CD4-positive, alpha-beta T cell treated with Interleukin-1 beta for 1 hour (primary cell): ENCODE measurements around the gene OCLN.
A peak's percentile ranks its signal among the peaks of the same experiment; 100 is the strongest.
"Not testable (repeated sequence)": the region's sequence is repeated elsewhere in the genome, so short reads cannot be mapped to it uniquely, and the experiment has no call there.

Experiments
- DNase-seq, 2 donors: peaks; one replicate each; pipeline ENCODE4 v3.0.0-alpha.2; 2020 to 2022

OCLN gene

DNA sequence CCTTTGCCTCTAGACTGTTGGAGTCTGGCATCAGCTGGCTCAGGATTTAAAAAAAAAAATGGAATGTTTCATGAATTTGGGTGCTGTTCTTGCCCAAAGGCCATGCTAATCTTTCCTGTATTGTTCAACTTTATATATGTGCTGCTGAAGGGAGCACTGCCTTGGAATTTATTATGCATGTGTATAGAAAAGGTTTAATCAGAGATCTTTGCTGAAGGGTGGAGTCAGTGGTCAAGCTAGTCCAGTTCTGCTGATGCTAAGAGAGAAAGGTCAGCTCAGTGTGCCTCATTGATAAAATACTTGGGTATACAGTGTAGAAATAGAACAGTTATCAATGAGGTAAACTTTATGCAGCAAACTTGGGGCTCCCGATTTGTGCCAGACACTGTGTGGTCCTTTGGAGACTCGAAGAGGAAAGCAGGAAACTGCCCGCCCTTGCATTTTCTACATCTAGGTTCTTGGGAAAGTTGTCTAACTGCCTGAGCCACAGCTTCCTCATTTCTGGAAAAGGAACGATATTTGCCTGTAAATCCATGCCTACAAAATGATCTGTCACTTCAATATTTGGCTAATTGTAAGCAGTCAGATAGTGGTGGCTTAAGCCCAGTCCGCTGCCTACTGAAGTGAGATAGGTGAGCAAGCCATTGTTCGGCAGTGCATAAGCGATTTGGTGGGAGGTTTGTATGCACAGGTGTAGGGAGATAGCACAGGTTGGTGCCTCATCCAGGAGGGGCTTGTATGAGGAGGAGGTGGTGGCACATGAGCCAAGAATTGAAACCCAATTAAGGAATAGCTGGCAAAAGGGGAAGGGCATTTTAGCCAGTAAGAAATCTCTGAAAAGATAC, 38.2 kb downstream of the OCLN start:
- DNase-seq = no peak

DNA sequence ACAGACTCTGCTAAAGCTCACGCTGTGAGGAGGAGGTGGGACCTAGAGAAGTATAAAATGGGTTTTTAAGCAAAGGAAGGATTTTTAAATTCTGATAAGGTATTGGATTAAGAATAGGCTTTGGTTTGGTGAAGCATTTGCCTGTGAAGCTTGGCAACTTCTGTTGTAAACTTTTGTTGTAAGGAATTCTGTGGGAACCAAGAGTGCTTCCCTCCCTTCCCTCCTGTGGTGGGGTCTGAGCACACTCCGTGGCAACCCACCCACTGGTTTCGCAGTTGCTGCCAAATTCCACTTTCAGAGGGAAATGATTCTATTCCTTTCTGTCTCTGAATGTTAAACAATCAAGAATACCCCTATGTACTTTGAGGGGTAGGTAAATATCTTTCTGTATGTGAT, 38.8 kb downstream of the OCLN start:
- no peak for DNase-seq

DNA sequence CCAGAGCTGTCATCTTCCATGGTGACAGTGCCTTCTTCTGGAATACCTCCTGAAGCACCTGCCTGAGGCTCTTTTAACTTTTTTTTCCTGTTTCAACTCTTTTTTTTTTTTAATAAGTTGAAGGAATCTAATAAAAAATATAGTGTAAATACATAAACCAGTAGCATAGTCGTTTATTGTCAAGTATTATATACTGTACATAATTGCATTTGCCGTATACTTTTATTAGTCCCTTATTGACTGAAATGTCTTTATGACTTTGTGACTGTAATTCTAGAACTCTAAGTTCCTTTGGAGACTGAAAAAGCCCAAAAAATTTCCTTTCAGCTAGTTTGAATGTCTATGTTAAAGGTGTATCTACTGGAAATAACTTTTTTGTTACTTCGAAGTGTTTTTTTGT, 45.3 kb downstream of the OCLN start:
- not testable (repeated sequence) for DNase-seq

DNA sequence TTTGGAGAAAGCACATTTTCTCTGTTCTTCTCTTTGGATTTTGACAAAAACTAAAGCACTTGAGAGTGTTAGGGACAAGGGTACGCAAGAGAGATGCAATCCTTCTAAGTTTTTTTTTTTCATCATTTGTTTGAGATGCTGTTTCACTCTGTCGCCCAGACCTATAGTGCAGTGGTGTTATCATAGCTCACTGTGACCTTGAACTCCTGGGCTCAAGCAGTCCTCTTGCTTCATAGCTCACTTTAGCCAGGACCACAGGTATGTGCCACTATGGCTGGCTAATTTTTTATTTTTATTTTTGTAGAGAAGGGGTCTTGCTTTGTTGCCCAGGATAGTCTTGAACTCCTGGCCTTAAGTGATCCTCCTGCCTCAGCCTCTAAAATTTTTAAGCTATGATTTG, 46.1 kb downstream of the OCLN start:
- not testable (repeated sequence) for DNase-seq

DNA sequence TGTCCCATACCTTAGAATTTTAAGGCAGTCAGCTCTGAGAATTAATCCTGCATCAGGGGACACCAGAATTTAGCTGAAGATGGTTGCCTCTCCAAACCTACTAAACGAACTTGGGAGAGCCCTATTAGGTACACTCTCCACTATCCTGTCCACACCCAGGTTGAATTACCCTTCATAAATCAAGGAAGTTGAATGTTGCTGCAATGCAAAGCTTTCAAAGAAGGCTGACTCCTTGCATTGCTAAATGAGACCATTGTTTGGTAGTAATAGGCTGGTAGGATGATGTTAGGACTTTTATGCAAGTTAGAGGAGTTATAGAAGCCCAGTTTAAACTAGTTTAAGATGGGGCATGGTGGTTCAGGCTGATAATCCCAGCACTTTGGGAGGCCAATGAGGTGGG, 48.8 kb downstream of the OCLN start:
- DNase-seq = not testable (repeated sequence)

DNA sequence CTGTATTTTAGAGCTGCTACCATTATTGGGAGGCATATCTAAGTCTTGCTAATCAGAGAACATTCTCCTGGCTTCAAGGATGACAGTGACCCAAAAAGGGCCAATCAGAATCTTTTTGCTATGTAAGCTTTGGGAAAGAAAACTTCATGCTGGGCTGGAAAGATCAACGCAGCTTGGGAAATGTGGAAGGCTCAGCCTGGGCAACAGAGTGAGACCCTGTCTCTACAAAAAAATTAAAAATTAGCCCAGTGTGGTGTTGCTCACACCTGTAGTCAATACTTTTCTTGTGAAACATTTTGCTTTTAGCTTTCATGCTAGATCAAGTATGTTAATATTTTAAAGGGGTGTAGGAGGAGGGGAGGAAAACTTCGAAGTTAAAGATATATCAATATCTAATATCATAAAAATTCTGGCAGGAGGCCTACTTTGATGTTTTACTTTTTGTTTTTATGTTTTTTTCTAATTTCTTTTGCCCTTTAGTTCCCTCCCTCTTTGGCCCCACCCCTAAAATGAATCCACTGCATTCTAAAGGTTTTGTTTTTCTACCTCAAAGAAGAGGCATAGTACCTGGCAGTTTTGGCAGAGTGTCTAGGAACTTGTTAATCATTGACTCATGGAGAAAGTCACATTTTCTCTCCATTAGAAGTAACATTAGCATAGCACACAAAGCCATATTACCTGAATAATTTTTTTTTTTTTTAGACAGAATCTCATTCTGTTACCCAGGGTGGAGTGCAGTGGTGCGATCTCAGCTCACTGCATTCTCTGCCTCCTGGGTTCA, 50.4 kb downstream of the OCLN start:
- DNase-seq = not testable (repeated sequence)

DNA sequence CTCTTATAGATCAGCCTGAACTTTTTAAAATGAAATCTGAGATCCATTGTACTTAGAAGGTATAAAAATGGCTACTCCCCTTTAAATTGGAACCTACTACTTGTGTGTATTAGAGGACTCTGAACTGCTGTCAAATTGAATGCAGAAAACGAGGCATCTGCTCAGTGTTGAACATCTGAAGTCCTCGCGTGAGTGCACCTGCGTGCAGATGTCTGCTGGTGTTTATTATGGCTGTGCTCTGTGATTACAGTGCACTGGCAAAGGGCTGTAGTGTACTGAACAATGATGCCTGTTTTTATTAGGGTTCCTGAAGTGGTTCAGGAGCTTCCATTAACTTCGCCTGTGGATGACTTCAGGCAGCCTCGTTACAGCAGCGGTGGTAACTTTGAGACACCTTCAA, 52.0 kb downstream of the OCLN start:
- not testable (repeated sequence) for DNase-seq

DNA sequence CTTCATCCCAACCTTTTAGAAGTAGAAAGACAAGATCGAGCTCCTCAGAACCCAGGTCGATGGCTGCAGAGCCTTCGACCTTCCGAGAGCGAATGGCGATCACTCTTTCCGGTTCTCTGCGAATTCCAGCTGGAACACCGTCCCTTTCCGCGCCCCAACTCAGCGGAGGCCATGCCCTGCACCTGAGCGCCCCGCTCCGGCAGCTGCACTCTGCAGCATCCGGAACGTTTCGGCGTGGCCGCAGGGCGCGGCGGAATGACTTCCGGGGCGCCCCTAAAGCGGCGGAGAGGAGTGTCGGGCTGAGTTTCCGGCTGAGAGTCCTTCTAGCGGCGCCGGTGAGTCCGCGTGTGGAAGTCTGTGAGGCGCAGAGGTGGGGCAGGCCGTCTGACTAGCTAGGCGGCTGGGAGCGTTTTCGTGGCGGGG, 67.3 kb downstream of the OCLN start, which contains the start of gene GTF2H2C:
GTF2H2C (plus strand) TSS at position 284 of the 423 bp plus-strand sequence. CDS start 4,942 bp downstream, outside the sequence.
- peak; percentile 69 to 79 for DNase-seq

DNA sequence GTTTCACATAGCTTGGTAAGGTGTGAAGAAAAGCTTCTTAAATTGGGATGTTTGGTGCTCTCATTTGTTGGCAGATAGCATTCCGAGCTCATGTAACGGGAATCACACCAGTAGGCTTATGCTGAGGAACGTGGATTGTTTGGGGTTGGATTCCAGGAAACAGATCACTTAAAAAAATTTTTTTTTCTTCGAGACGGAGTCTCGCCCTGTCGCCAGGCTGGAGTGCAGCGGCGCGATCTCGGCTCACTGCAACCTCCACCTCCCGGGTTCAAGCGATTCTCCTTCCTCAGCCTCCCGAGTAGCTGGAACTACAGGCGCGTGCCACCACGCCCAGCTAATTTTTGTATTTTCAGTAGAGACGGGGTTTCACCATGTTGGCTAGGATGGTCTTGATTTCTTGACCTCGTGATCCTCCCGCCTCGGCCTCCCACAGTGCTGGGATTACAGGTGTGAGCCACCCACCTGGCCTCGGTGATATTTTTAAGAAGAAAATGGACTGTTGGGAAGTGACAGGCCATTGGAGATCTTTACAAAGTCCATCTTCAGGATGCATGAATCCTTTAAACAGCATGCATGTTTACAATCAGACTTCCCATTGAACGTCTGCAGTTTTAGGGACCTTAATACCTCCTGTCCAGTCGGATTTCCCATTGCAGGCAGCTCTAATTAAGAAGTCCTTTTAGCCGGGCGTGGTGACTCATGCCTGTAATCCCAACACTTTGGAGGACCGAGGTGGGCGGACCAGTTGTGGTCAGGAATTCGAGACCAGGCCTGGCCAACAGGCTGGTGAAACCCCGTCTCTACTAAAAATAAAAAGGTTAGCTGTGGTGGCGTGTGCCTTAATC, 68.2 kb downstream of the OCLN start:
- not testable (repeated sequence) for DNase-seq

DNA sequence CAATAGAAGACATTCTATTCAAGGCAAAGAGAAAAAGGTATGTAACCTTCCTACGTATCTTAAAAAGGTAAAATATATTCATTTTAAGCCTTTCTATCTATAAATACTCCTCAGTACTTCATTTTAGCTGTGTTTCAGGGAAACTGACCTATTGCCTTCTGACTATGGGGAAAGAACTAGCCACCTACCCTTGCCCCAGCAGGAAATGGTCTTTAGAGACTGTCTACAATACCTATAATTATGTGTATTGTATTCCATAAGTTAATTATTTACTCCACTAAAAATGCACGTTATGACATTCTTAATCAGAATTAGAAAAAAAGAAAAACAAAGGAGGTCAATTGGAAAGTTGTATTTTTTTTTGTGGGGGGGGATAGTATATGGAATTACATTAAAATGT, 73.6 kb downstream of the OCLN start:
- DNase-seq = not testable (repeated sequence)

DNA sequence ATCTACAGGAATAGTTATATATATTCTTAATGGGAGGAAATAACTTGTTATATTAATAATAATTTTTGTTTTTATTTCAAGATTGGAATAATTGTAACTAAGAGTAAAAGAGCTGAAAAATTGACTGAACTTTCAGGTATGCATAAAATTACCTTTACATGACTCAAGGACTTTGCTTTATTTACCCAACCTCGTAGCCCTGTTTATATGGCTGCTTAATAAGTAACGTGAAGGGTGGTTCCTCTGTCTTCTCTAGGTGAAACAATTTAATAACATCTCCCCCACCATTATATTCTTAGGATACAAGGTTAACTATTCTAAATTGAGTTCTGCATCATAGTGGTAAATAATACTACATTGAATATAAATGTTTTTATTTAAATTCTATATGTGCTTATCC, 75.5 kb downstream of the OCLN start:
- DNase-seq = not testable (repeated sequence)

DNA sequence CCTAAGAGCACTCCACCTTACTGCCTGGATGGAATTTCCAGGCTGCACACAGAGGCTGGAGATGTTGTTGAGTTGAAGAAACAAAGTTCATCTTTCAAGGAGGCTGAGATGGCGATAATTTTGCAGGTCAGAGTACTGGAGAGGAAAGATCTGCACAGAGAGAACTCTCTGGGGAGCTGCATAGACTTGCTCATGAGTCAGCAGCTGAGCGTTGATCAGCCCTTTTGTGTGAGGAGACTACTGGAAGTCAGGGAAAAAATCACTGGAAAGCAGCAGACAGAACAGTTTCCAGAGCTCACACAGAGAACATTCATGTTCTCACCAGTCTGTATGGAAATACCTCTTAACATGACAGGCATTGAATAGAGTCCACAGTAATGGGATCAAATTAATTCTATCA, 90.8 kb downstream of the OCLN start:
- DNase-seq = not testable (repeated sequence)

DNA sequence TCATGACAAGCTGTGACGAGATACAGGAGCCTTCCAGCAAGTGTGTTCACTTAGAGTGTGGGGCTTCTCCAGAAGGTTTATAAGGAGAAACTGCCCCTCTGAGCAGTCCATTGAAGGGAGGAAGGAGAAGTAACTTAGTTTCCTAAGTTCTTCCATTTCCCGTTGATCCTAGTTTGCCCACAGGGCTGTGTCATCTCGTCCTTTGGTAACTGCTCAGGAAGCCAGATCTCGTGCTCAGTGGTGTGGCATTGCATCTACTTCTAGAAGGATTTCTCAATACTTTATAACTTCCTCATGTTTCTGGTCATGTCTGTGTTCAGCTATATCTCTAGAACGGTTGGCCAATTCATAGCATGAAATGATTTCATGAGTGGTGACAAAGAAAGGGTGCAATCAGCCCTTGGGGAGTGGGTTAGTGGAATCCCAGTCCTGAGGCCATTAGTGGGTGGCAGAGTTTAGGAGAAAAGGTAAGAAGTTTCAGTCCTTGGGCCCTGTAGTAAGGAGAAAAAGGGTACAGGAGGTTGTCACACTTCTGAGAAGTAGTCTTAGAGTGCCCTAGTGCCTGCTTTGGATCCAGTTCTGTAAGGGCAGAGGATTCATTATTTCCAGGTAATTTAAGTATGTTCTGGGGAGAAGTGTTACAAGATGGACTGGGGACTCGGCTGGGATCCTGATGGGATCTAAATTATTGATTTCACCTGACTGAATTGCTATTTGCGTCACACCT, 103.7 kb downstream of the OCLN start:
- not testable (repeated sequence) for DNase-seq

DNA sequence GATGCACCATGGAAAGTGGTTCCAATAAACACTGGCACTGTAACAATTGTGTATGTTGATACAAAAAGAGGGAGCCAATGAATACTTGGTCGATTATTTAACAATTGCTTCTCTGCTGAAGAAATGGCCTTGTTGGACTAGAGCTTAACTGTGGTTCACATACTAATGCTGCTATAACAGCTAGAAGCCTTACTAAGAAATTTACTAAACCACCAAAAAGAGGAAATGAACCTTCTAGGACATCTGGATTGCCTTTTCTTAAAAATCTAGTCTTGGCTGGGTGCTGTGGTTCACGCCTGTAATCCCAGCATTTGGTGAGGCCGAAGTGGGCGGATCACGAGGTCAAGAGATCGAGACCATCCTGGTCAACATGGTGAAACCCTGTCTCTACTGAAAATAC, 109.4 kb downstream of the OCLN start:
- DNase-seq = not testable (repeated sequence)

DNA sequence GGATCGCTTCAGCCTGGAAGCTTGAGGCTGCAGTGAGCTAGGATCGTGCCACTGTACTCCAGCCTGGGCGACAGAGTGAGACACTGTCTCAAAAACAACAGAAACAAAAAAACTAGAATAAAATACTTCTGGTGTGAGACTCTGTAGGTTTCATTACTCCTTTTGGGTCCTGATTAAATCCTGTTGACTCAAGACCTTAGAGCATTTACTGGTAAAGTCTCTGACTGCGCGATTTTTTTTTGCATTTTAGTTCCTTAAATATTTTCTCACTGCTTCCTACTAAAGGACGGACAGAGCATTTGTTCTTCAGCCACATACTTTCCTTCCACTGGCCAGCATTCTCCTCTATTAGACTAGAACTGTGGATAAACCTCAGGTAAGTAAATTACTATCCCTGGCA, 114.2 kb downstream of the OCLN start:
- not testable (repeated sequence) for DNase-seq
